BJ (cell line): ENCODE results near the gene ADGRA1. TPM values are rescaled to one million over a fixed set of nuclear protein-coding genes. Genes with fewer than 3 reads are reported as not detected.

ENCODE experiments used
- CTCF ChIA-PET: fragments of 350-600 bp; formaldehyde crosslinking; extraction: SDS; loops from one replicate; lab custom pipeline; 2021; ENCODE audit warnings: antibody characterized with exemption, inconsistent platforms; lab: Yijun Ruan, JAX
- POLR2A ChIA-PET: fragments of 300-600 bp; sonication (Branson Sonifier 250); formaldehyde crosslinking; extraction: SDS; loops from one replicate; lab custom pipeline; 2021; ENCODE audit warnings: antibody characterized with exemption; lab: Charles Lee
- DNase-seq: peaks from one replicate; pipeline ENCODE4 v3.0.0-alpha.2; 2011; ENCODE audit warnings: low read depth
- H3K27me3 ChIP-seq: 2 replicates; pipeline ENCODE4 v1.6.0; 2011; ENCODE audit warnings: low read length; ENCODE audit not compliant: control insufficient read depth, insufficient read depth
- H3K36me3 ChIP-seq: 2 replicates; pipeline ENCODE4 v1.5.1; 2011; ENCODE audit warnings: low read length; ENCODE audit not compliant: control insufficient read depth, insufficient read depth
- H3K4me3 ChIP-seq: 2 replicates; pipeline ENCODE4 v1.5.1; 2011; ENCODE audit warnings: low read depth, mild to moderate bottlenecking, control low read depth, low read length
- CTCF ChIP-seq: IDR thresholded peaks from 2 replicates; pipeline ENCODE4 v1.5.1; 2011; ENCODE audit warnings: low read depth, mild to moderate bottlenecking, control low read depth, inconsistent platforms, low read length, moderate library complexity; ENCODE audit not compliant: insufficient read depth
- polyA plus RNA-seq: library from polyadenylated mRNA; depleted of rRNA; stranded (reverse); fragments of >200 nt; gene quantifications from 2 replicates; pipeline ENCODE4 v1.2.3, GENCODE V29; 2011

Gene ADGRA1
- polyA plus RNA-seq, 1 experiment = not detected

- no peak for TF ChIP-seq CTCF
- POLR2A ChIA-PET = no interaction called here
- no peaks in the 10 kb centered on the region for H3K27me3 ChIP-seq
- DNase-seq = no peak
- no peak overlapping the region for H3K4me3 ChIP-seq
- H3K36me3 ChIP-seq = no peaks in the 10 kb centered on the region
- CTCF ChIA-PET = no interaction called here
These were observed 75.5 kb downstream of the ADGRA1 start for GRCh38 chr10:133162910-133163856.

DNA sequence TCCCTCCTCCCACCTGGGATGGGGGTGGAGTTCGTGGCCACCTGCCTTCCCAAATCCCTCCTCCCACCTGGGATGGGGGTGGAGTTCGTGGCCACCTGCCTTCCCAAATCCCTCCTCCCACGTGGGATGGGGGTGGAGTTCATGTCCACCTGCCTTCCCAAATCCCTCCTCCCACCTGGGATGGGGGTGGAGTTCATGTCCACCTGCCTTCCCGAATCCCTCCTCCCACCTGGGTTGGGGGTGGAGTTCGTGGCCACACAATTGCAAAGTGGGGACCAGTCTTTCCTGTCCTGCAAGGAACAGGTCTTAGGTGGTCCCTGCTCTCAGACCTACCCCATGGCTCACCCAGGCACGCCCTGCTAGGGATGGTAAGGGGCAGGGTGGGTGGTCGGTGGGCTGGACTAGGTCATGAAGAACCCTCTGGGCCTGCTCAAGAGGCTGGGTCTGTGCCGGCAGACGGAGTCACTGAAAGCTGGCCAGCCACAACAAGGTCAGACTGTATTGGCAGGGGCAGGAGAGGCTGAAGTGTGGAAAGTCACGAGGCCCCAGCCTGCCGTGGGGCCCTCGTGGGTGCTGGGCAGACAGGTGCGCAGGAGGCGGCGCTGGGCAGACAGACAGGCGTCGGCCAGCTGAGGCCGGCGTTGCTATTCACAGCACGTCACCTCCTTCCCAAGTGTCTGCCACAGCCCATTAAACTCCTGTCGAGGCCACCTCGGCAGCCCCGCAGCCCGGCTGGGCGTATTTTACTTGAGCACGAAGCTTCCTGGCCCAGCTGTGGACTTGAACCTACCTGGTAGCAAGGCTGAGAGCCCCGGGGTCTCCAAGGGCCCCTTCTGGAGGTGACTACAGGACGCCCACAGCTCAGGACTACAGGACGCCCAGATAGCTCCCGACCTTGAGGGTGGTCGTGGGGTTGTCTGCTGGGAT is 76.4 kb downstream of the ADGRA1 start:
- H3K27me3 ChIP-seq = no peaks in the 10 kb centered on the region
- no peak for TF ChIP-seq CTCF
- POLR2A ChIA-PET = no interaction called here
- no peaks in the 10 kb centered on the region for H3K36me3 ChIP-seq
- no peak overlapping the region for H3K4me3 ChIP-seq
- CTCF ChIA-PET = no interaction called here
- no peak for DNase-seq

DNA sequence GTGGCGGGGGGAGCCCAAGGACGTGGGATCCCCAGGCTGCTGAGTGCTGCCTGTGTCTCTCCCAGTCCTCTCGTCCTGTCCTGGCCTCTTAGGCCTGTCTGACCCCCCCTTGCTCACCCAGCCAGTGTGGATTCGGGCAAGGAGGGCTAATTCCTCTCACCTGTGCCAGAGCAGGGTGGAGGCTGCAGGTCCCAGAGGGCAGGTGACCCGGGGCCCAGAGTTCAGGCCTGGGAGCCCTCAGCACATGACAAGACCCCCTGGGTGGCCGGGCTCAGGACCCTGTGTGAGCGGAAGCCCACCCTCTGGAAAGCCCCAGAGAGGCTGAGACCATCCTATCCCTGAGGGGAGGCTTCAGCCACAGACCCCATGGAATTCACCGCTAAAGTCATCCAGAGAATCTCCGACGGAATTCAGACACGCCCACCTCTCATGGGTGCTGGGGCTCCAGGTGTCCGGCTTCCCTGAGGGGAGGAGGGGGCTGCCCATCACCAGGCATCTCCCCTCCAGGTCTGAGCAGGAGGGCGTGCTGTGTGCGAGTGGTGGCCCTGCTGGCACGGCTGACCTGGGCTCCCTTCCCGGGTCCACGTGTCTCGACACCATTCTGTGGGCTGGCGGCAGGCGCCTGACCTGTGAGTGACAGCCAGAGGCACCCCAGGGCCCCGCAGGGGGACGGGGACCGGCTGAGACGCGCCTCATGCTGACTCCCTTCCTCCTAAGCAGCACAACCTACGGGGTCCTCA is 77.3 kb downstream of the ADGRA1 start:
- CTCF ChIA-PET = no interaction called here
- H3K27me3 ChIP-seq = no peaks in the 10 kb centered on the region
- TF ChIP-seq CTCF = no peak
- H3K4me3 ChIP-seq = no peak overlapping the region
- POLR2A ChIA-PET = no interaction called here
- DNase-seq = no peak
- no peaks in the 10 kb centered on the region for H3K36me3 ChIP-seq

- Histone ChIP-seq H3K4me3 (no peak overlapping the region), H3K36me3 (no peaks in the 10 kb centered on the region), H3K27me3 (no peaks in the 10 kb centered on the region)
- CTCF ChIA-PET = no interaction called here
- DNase-seq = no peak
- POLR2A ChIA-PET = no interaction called here
- TF ChIP-seq CTCF = no peak
These were observed 78.1 kb downstream of the ADGRA1 start for GRCh38 chr10:133165556-133166503.
